Putamen (tissue), 1 donor: ENCODE measurements around the gene UBE2F.
"Not testable (repeated sequence)": the region's sequence is repeated elsewhere in the genome, so short reads cannot be mapped to it uniquely, and the experiment has no call there.

Experiments used
- DNase-seq: peaks from one replicate; pipeline ENCODE4 v3.0.0-alpha.2; 2016; ENCODE audit warnings: low spot score

UBE2F gene

GRCh38 chr2:237944302-237944701 is 22.5 kb upstream of the UBE2F start:
- DNase-seq: no peak

- DNase-seq: no peak
These were observed 20.4 kb upstream of the UBE2F start for GRCh38 chr2:237946423-237946822.

GRCh38 chr2:237951354-237951753 is 15.5 kb upstream of the UBE2F start:
- not testable (repeated sequence) for DNase-seq

- DNase-seq: no peak
These were observed 14.9 kb upstream of the UBE2F start for GRCh38 chr2:237951878-237952277.

GRCh38 chr2:237952851-237953250 is 14.0 kb upstream of the UBE2F start:
- no peak for DNase-seq

GRCh38 chr2:237955640-237956401 is 11.0 kb upstream of the UBE2F start:
- no peak for DNase-seq

GRCh38 chr2:237956402-237956736 is 10.4 kb upstream of the UBE2F start:
- DNase-seq: no peak

GRCh38 chr2:237961637-237962036 is 5.2 kb upstream of the UBE2F start:
- no peak for DNase-seq

- no peak for DNase-seq
These were observed 4.3 kb upstream of the UBE2F start for GRCh38 chr2:237962432-237963084.

GRCh38 chr2:237963490-237963991 is 3.3 kb upstream of the UBE2F start:
- not testable (repeated sequence) for DNase-seq

GRCh38 chr2:237964194-237964577 is 2.6 kb upstream of the UBE2F start:
- DNase-seq: no peak

GRCh38 chr2:237964578-237965404 is 2.0 kb upstream of the UBE2F start:
- no peak for DNase-seq

- not testable (repeated sequence) for DNase-seq
These were observed 970 bp upstream of the UBE2F start for GRCh38 chr2:237965844-237966243.

GRCh38 chr2:237966250-237966564 is 607 bp upstream of the UBE2F start:
- DNase-seq: no peak

GRCh38 chr2:237967463-237967951 is 693 bp downstream of the UBE2F start:
- no peak for DNase-seq

- peak; percentile 81 for DNase-seq
These were observed 1.4 kb downstream of the UBE2F start for GRCh38 chr2:237968048-237968862.

- DNase-seq: no peak
These were observed 4.8 kb downstream of the UBE2F start for GRCh38 chr2:237971661-237972060.

GRCh38 chr2:237972211-237972610 is 5.4 kb downstream of the UBE2F start:
- no peak for DNase-seq

- no peak for DNase-seq
These were observed 6.1 kb downstream of the UBE2F start for GRCh38 chr2:237972936-237973335.

- DNase-seq: no peak
These were observed 10.6 kb downstream of the UBE2F start for GRCh38 chr2:237977380-237977779.

- peak; percentile 79 for DNase-seq
These were observed 11.4 kb downstream of the UBE2F start for GRCh38 chr2:237978058-237978712.
